Astrocyte of the cerebellum (primary cell): ENCODE measurements around the gene LSS.
"Not testable (repeated sequence)": the region's sequence is repeated elsewhere in the genome, so short reads cannot be mapped to it uniquely, and the experiment has no call there.

Experiments used
- DNase-seq: peaks from one replicate; pipeline ENCODE4 v3.0.0-alpha.2; 2011; ENCODE audit warnings: low read depth
- H3K4me3 ChIP-seq: 2 replicates; pipeline ENCODE4 v1.5.1; 2011; ENCODE audit warnings: mild to moderate bottlenecking, low read depth, low read length, moderate library complexity
- in situ Hi-C: cut with HindIII; loops from 2 replicates; pipeline ENCODE4 v1.10.0; 2017; ENCODE audit warnings: low sequenced_read_pairs
- TF ChIP-seq, protein P1 (sequence below): IDR thresholded peaks from 2 replicates; pipeline ENCODE4 v1.5.1; 2012; ENCODE audit warnings: low read length, low read depth, moderate library complexity, mild to moderate bottlenecking; ENCODE audit errors: missing control alignments

Gene LSS

GRCh38 chr21:46147429-46147828 lies 81.1 kb downstream of the LSS start:
- in situ Hi-C loops, H3K4me3 ChIP-seq, DNase-seq: not testable (repeated sequence)
- TF ChIP-seq, protein P1, sequence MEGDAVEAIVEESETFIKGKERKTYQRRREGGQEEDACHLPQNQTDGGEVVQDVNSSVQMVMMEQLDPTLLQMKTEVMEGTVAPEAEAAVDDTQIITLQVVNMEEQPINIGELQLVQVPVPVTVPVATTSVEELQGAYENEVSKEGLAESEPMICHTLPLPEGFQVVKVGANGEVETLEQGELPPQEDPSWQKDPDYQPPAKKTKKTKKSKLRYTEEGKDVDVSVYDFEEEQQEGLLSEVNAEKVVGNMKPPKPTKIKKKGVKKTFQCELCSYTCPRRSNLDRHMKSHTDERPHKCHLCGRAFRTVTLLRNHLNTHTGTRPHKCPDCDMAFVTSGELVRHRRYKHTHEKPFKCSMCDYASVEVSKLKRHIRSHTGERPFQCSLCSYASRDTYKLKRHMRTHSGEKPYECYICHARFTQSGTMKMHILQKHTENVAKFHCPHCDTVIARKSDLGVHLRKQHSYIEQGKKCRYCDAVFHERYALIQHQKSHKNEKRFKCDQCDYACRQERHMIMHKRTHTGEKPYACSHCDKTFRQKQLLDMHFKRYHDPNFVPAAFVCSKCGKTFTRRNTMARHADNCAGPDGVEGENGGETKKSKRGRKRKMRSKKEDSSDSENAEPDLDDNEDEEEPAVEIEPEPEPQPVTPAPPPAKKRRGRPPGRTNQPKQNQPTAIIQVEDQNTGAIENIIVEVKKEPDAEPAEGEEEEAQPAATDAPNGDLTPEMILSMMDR = peak; percentile 68

DNA sequence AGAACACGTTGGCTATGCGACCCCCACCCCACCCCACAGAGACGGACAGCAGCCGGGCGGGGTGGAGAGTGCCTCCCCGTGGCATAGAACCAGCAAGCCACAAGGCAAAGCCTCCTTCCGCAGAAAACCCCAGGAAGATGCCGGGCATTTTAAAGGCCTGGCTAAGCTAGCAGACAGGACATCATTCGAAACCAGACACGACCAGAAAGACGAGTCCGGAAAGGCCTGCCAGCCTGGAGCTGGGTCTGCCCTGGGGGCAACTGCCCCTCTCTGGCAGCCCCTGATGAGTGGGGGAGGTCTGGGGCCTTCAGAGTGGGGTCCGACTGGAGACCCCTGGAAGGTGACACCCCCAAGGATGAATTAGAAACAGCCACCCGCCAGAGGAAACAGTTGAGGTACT lies 81.7 kb downstream of the LSS start:
- no peak for DNase-seq
- TF ChIP-seq, protein P1 = no peak
- H3K4me3 ChIP-seq = no peak overlapping the region
- in situ Hi-C loops = no loop called here

DNA sequence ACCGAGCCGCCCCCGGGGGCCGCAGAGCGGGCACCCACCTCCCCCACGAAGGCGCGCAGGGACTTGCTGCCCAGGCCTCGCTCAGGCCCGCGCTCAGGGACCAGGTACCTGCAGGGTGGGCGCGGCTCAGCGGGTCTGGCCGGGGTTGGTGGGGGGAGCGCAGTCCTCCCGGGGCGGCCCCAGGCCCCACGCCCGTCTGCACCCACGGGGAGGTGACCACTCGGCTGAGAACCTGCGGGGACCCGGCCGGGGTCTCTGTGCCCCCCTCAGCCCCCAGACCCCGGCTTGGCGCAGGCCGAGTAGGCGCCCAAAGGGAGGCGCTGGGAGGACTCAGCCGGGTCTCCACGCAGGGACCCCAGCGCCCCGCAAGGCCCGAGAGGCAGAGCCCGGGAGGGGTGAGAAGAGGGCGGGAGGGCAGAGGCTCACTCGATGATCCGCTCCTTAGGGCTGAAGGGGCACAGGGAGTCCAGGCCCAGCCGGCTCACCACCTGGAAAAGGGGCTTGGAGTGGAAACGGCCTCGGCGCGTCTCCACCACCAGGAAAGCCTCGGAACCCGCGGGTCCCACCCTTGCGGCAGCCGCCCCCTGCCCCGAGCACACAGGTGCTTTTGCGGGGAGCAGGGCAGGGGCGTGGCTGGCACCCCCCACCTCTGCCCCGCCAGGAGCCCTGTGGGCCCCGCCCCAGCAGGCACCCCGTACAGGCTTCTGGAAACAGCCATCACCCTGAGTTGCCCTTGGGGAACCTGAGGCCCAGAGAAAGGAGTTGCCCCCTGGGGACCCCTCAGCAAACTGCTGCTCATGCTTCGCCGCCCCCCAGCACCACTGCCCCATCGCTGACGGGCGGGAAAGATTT lies 82.5 kb downstream of the LSS start:
- in situ Hi-C loops = no loop called here
- TF ChIP-seq, protein P1 = no peak
- DNase-seq = no peak
- H3K4me3 ChIP-seq = no peak overlapping the region

GRCh38 chr21:46145159-46145839 lies 83.3 kb downstream of the LSS start:
- TF ChIP-seq, protein P1 = no peak
- no peak for DNase-seq
- no peak overlapping the region for H3K4me3 ChIP-seq
- in situ Hi-C loops = no loop called here

DNA sequence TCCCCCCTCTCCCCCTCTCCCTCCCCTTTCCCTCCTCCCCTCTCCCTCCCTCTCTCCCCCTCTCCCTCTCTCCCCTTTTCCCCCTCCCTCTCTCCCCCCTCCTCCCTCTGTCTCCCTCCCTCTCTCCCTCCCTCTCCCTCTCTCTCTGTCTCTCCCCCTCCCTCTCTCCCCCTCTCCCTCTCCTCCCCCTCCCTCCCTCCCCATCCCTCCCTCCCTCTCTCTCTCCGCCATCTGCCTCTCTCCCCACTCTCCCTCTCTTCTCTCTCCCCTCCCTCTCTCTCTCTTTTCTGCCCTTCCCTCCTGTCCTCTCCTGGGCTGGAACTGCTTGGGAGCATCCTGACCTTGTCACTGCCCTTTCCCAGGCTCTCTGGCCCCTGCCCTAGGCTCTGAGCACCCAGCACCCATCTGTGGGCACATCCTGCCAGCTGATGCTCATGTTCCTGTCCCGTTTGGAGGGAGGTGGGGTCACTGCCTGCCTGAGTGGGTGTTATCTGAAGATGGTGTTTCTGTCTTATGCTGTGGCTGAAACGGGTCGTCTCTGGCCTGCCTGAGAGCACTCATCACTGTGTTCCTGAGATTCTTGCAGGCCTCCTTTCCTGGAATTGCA lies 84.0 kb downstream of the LSS start:
- TF ChIP-seq, protein P1 = no peak
- DNase-seq = no peak
- in situ Hi-C loops = no loop called here
- H3K4me3 ChIP-seq = no peak overlapping the region

DNA sequence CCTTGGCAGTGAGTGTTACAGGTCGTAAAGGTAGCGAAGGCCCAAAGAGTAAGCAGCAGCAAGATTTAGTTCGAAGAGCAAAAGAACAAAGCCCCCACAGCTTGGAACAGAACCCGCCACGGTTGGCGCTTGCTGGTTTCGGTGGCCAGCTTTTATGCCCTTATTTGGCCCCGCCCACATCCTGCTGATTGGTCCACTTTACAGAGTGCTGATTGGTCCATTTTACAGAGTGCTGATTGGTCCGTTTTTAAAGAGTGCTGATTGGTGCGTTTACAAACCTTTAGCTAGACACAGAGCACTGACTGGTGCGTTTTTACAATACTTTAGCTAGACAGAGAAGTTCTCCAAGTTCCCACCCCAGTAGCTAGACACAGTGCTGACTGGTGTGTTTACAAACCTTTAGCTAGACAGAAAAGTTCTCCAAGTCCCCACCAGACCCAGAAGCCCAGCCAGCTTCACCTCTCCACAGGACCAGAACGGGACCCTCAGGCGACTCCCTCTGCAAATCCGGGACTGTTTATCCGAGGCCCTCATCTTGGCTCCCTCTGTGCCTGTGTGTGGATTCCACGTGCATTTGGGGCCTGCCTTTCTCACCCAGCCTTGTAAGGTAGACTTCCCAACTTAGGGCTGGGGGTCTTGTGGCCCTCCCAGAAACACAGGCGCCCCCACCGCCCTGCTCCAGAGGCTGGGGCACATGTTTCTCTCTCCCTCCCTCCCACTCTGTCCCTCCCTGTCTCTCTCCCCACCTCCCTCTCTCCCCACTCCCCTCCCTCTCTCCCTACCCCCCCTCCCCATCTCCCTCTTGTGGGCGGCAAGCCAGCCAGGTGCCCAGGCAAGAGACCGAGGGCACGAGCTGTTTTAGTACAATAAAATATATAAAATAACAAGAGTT lies 85.7 kb downstream of the LSS start:
- no peak overlapping the region for H3K4me3 ChIP-seq
- in situ Hi-C loops = no loop called here
- TF ChIP-seq, protein P1 = no peak
- DNase-seq = no peak
